GM19455 (cell line): Measurements from ENCODE around the gene KNDC1.
"Not testable (repeated sequence)": the region's sequence is repeated elsewhere in the genome, so short reads cannot be mapped to it uniquely, and the experiment has no call there.

ENCODE experiments used
- ATAC-seq: cut with Tn5 transposase; IDR thresholded peaks from one replicate; pipeline ENCODE4 v1.9.1; 2021; ENCODE audit not compliant: unreplicated experiment

Gene KNDC1

GRCh38 chr10:133159950-133160825, at the start of gene KNDC1:
Gene KNDC1, plus strand, starts transcription at chr10:133160219. Its CDS starts 249 bp downstream, at chr10:133160468.
- no peak for ATAC-seq

- no peak for ATAC-seq
These were observed 49.3 kb upstream of the KNDC1 start for GRCh38 chr10:133110609-133111275.

GRCh38 chr10:133111640-133112039, 48.4 kb upstream of the KNDC1 start:
- ATAC-seq, result not testable (repeated sequence)

GRCh38 chr10:133113146-133113830, 46.7 kb upstream of the KNDC1 start:
- no peak for ATAC-seq

- no peak for ATAC-seq
These were observed 46.2 kb upstream of the KNDC1 start for GRCh38 chr10:133113847-133114246.

GRCh38 chr10:133114251-133114650, 45.8 kb upstream of the KNDC1 start:
- ATAC-seq, result no peak

- ATAC-seq, result no peak
These were observed 45.1 kb upstream of the KNDC1 start for GRCh38 chr10:133114726-133115452.

- ATAC-seq, result no peak
These were observed 44.6 kb upstream of the KNDC1 start for GRCh38 chr10:133115453-133115842.

- no peak for ATAC-seq
These were observed 44.0 kb upstream of the KNDC1 start for GRCh38 chr10:133115976-133116375.

GRCh38 chr10:133116455-133116854, 43.6 kb upstream of the KNDC1 start:
- ATAC-seq, result no peak

GRCh38 chr10:133117036-133117687, 42.9 kb upstream of the KNDC1 start:
- ATAC-seq, result no peak

GRCh38 chr10:133117688-133118071, 42.3 kb upstream of the KNDC1 start:
- no peak for ATAC-seq

GRCh38 chr10:133121479-133121878, 38.5 kb upstream of the KNDC1 start:
- ATAC-seq, result no peak

- no peak for ATAC-seq
These were observed 37.7 kb upstream of the KNDC1 start for GRCh38 chr10:133122171-133122935.

GRCh38 chr10:133123050-133123745, 36.8 kb upstream of the KNDC1 start:
- ATAC-seq, result no peak

GRCh38 chr10:133123746-133124356, 36.2 kb upstream of the KNDC1 start:
- ATAC-seq, result no peak

GRCh38 chr10:133124357-133125211, 35.4 kb upstream of the KNDC1 start:
- no peak for ATAC-seq

- ATAC-seq, result no peak
These were observed 34.1 kb upstream of the KNDC1 start for GRCh38 chr10:133125901-133126300.
